ENCODE results near the gene UFSP1. TPM values are rescaled to one million over a fixed set of nuclear protein-coding genes. Genes with fewer than 3 reads are reported as not detected.
"Not testable (repeated sequence)": the region's sequence is repeated elsewhere in the genome, so short reads cannot be mapped to it uniquely, and the experiment has no call there.

The UFSP1 gene
- total RNA-seq, 1 donor from 2014 or later: 14.3 TPM

GRCh38 chr7:100860702-100861615 lies 28.6 kb downstream of the UFSP1 start:
- no peak for DNase-seq (ENCODE audit: low read depth)

DNA sequence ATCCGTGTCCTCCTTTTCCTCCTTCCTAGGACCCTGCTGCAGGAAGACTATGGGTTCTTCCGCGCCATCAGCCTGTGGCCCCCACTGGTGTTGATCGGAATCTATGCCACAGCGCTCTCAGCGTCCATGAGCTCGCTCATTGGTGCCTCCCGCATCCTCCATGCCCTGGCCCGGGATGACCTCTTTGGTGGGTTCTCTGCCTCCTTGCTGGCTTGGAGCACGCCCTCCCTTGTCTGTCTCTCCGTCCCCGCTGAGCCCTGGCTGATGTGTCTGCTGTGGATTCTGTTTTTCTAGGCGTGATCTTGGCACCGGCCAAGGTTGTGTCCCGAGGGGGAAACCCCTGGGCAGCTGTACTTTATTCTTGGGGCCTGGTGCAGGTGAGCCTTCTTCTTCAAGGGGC lies 29.7 kb downstream of the UFSP1 start:
- no peak for DNase-seq (ENCODE audit: low read depth)

- DNase-seq (ENCODE audit: low read depth): peak; percentile 5
These were observed 32.6 kb downstream of the UFSP1 start for GRCh38 chr7:100856871-100857282.

DNA sequence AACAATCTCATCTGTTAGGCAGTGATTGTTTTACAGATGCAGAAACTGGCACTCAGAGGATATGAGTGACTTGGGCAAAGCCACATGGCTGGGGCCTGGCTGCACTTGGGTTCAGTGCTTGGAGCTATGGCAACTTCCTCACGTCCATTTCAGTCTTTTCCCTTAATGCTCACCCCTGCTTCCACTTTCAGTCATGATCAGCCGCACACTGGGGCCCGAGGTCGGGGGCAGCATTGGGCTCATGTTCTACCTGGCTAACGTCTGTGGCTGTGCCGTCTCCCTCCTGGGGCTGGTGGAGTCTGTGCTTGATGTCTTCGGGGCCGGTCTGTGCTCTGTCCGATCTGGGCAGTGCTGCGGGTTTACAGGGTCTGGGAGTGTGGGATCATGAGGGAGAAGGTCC lies 34.0 kb downstream of the UFSP1 start:
- DNase-seq (ENCODE audit: low read depth): no peak

- DNase-seq (ENCODE audit: low read depth): not testable (repeated sequence)
These were observed 34.6 kb downstream of the UFSP1 start for GRCh38 chr7:100854899-100855298.

GRCh38 chr7:100854146-100854895 lies 35.2 kb downstream of the UFSP1 start:
- no peak for DNase-seq (ENCODE audit: low read depth)

DNA sequence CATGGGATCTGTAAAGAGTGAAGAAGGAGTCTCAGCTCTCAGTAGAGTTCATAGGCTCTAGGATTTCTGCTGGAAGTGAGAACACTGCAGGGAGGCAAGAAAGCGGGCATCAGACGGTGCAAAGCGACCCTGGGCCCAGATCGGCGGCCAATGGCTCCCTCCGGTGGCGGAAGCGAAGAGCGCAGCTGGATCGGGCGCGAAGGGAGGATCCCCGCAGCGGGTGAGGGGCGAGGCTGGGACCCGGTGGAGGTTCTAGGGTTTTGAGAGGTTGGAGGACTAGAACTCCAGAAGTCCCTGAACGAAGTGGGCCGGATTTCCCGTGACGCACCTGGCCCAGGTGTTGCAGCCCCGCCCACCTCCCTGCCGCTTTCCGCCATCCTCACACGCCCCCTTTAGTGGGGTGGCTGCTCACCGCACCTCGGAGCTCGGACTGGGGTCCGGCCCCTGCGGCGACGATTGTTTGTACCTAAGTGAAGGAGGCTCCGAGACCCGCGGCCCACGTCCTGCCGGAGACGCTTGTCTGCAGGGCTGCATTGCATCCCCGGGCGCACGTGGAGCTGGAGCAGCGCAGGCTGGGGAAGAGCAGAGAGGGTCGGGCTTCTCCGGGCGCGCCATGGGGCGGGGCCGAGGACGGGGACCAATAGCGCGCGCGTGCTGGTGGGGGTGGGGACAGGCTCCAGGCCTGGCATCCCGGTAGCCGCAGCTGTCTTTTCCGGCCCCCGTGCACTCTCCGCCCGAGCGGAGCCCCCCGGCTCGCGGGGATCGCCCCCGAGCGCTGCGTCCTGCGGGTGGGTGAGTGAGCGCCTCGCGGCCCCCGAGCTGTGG lies 37.3 kb downstream of the UFSP1 start, which contains the start of gene SLC12A9:
Gene SLC12A9 (plus strand): TSS at position 666 of the 825 bp plus-strand sequence. CDS start 1,485 bp downstream, outside the sequence.
- DNase-seq (ENCODE audit: low read depth): peak; percentile 95

DNA sequence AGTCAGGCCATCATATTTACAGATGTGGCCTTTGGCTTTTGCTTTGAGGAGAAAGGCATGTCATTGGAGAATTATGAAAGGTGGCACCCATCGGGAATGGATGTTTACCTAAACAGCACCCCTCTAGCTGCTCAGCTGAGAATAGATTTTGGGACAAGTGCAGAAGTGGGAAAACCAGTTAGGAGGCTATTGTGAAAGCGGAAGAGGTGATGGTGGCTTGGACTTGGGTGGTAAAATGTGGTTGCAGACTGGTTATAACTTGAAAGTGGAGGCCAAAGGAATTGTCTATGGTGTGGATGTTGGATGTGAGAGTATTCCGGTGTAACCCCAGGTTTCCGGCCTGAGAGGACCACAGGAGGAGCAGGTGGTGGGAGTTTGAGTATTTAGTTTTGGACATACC lies 42.2 kb downstream of the UFSP1 start:
- no peak for DNase-seq (ENCODE audit: low read depth)

GRCh38 chr7:100840470-100841100 lies 48.9 kb downstream of the UFSP1 start:
- DNase-seq (ENCODE audit: low read depth): no peak

GRCh38 chr7:100839361-100839760 lies 50.2 kb downstream of the UFSP1 start:
- DNase-seq (ENCODE audit: low read depth): no peak

Small RNAs within 50 kb of the gene (microRNA-seq; reads per million reads assigned to microRNA genes)
- gene MIR6875: not detected

Other genes starting within 250 kb of the UFSP1 start
- gene TFR2, start 248.2 kb downstream of the UFSP1 start, total RNA-seq: not detected in 2 replicates
- not detected in 2 replicates for gene ACTL6B, start 233.3 kb downstream of the UFSP1 start, total RNA-seq
- 96.5 and 115 TPM in 2 replicates for gene GNB2, start 216.0 kb downstream of the UFSP1 start, total RNA-seq
- 25.8 and 30.4 TPM in 2 replicates for gene GIGYF1, start 195.5 kb downstream of the UFSP1 start, total RNA-seq
- 36.2 and 46.9 TPM in 2 replicates for gene POP7, start 183.6 kb downstream of the UFSP1 start, total RNA-seq
- gene EPO, start 169.2 kb downstream of the UFSP1 start, total RNA-seq: 0.16 and 0.88 TPM in 2 replicates
- gene ZAN, start 156.1 kb downstream of the UFSP1 start, total RNA-seq: 0.05 TPM in 1 of 2 replicates, not detected in the other
- gene EPHB4, start 62.2 kb downstream of the UFSP1 start, total RNA-seq: 63.7 and 84.1 TPM in 2 replicates
- 13.4 and 23.8 TPM in 2 replicates for gene SLC12A9, start 37.0 kb downstream of the UFSP1 start, total RNA-seq
- gene TRIP6, start 22.3 kb downstream of the UFSP1 start, total RNA-seq: 94.2 and 99.3 TPM in 2 replicates
- gene SRRT, start 14.6 kb downstream of the UFSP1 start, total RNA-seq: 44.7 and 55.7 TPM in 2 replicates
- gene ACHE, start 6.2 kb upstream of the UFSP1 start, total RNA-seq: 51.0 and 84.4 TPM in 2 replicates
- gene MUC3A, start 59.8 kb upstream of the UFSP1 start, total RNA-seq: not detected in 2 replicates
- gene MUC12, start 79.8 kb upstream of the UFSP1 start, total RNA-seq: not detected in 2 replicates
- gene MUC17, start 130.4 kb upstream of the UFSP1 start, total RNA-seq: not detected in 2 replicates
- 7.8 and 7.9 TPM in 2 replicates for gene TRIM56, start 195.8 kb upstream of the UFSP1 start, total RNA-seq
- 26.6 and 31.9 TPM in 2 replicates for gene SERPINE1, start 237.4 kb upstream of the UFSP1 start, total RNA-seq